ENCODE data around the gene BLMH. TPM values are rescaled to one million over a fixed set of nuclear protein-coding genes. Genes with fewer than 3 reads are reported as not detected.

BLMH gene
- total and polyA plus RNA-seq, 9 of the 15 experiments (the other 6 are each of a cell fraction or from before 2014, with no cell fraction given) = 26.0 to 118 (median 67.3) TPM

DNA sequence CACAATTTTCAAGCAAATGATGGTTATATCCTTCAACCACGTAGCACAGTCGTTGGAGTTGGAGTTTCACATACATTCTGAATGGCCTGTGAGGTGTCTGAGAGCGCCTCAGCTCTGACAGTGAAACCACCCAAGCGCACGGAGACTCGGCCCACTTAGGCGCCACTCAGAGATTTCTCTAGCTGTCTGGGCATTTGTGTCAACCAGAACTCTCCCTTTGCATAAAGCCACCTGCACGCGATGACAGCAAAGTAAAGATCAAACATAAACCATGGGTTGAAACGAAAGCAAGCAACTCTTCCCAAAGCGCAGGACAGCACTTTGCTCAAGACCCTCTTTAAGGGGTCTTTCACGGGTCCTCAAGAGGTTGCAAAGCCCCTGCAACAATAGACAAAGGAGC is 56.8 kb downstream of the BLMH start:
- Histone ChIP-seq H3K4me1 (replicated peaks in 1 of 2; ENCODE audit: control insufficient read depth in 2 of 2, insufficient read depth in 2 of 2, low read length in 2 of 2) (peaks cover 0 to 32% of the 10 kb centered on the region in 2 experiments; a peak in 2 of 5 replicates), H2AFZ (ENCODE audit: low read depth, low read length) (no peak overlapping the region), H3K27ac (ENCODE audit: extremely low read depth, low read depth, low read length) (no peak overlapping the region), H3K79me2 (ENCODE audit: control insufficient read depth, insufficient read depth, low read length) (no peaks in the 10 kb centered on the region), H3K4me3 (no peak overlapping the region), H3K36me3 (ENCODE audit: control insufficient read depth, insufficient read depth, low read length) (no peaks in the 10 kb centered on the region), H3K4me2 (ENCODE audit: insufficient read depth, low read length) (no peak overlapping the region; the same call in 1 of the 2 replicates), H4K20me1 (replicated peaks; ENCODE audit: control insufficient read depth, insufficient read depth, low read length) (peaks cover 6% of the 10 kb centered on the region; the same call in 1 of the 2 replicates), H3K27me3 (ENCODE audit: control insufficient read depth in 2 of 2, insufficient read depth in 2 of 2, low read length in 2 of 2) (peaks cover 46 to 68% of the 10 kb centered on the region in 2 experiments), H3K9me1 (ENCODE audit: control insufficient read depth, insufficient read depth, low read length) (no peaks in the 10 kb centered on the region), H3K9me3 (replicated peaks; ENCODE audit: control insufficient read depth, insufficient read depth, low read depth, low read length) (no peaks in the 10 kb centered on the region), H3K9ac (ENCODE audit: insufficient read depth in 1 of 2, low read depth in 2 of 2, low read length in 2 of 2) (no peak overlapping the region)
- POLR2A ChIA-PET = interaction anchor here (0.6 to 0.7 kb wide), 4 partner anchors 25 to 1104 kb away, joined by 3 to 4 read pairs (median 4); partner anchors contain the start of gene BLMH
- no peak for TF ChIP-seq RBM25 (IDR thresholded peaks at IDR 0.05; ENCODE audit: low read depth, low read length, severe bottlenecking)
- no peak for TF ChIP-seq ZNF583 (CRISPR knock-in tag; IDR thresholded peaks at IDR 0.05)
- no peak for TF ChIP-seq HNRNPH1 (optimal IDR thresholded peaks at IDR 0.05; ENCODE audit: low read depth, low read length)
- TF ChIP-seq, protein P1, sequence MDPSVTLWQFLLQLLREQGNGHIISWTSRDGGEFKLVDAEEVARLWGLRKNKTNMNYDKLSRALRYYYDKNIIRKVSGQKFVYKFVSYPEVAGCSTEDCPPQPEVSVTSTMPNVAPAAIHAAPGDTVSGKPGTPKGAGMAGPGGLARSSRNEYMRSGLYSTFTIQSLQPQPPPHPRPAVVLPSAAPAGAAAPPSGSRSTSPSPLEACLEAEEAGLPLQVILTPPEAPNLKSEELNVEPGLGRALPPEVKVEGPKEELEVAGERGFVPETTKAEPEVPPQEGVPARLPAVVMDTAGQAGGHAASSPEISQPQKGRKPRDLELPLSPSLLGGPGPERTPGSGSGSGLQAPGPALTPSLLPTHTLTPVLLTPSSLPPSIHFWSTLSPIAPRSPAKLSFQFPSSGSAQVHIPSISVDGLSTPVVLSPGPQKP (CRISPR knock-in tag; IDR thresholded peaks at IDR 0.05) = no peak
- TF ChIP-seq MAFG (tag; conservative IDR thresholded peaks at IDR 0.05) = no peak
- no peak for TF ChIP-seq PML (IDR thresholded peaks at IDR 0.05; ENCODE audit: low read length)
- TF ChIP-seq SMARCA5 (IDR thresholded peaks at IDR 0.05) = no peak
- no peak for TF ChIP-seq ELF1 (tag; IDR thresholded peaks at IDR 0.05)
- TF ChIP-seq CXXC5 (CRISPR knock-in tag; IDR thresholded peaks at IDR 0.05) = no peak
- TF ChIP-seq MXI1 (IDR thresholded peaks at IDR 0.05; ENCODE audit: low read depth, low read length) = no peak
- no peak for TF ChIP-seq ELF2 (CRISPR knock-in tag; IDR thresholded peaks at IDR 0.05)
- TF ChIP-seq DMBX1 (CRISPR knock-in tag; IDR thresholded peaks at IDR 0.05; ENCODE audit: borderline replicate concordance) = no peak
- 24% methylated on average over 12 of the region's 12 CpGs for WGBS (ENCODE audit: insufficient coverage, low coverage, missing lambda C conversion rate)
- ATAC-seq (no peak), FAIRE-seq (no peak), DNase-seq (ENCODE audit: extremely low read depth in 1 of 4, low spot score in 3 of 4) (no peak)
- CTCF ChIA-PET (ENCODE audit: low intra/inter-chr PET ratio) = no interaction called here
- in situ Hi-C loops (cut with MboI) = no loop called here
- BruUV-seq (replicated peaks) = no TSS peak
- intact Hi-C loops (cut with micrococcal nuclease) = no loop called here

Measured in K562 (cell line).